ENCODE measurements around the gene EFNB1. TPM values are rescaled to one million over a fixed set of nuclear protein-coding genes. Genes with fewer than 3 reads are reported as not detected.

The EFNB1 gene
- total and polyA plus RNA-seq, 9 of the 15 experiments (the other 6 are each of a cell fraction or from before 2014, with no cell fraction given): 0.01 to 2.1 (median 0.99) TPM; not detected in 1

DNA sequence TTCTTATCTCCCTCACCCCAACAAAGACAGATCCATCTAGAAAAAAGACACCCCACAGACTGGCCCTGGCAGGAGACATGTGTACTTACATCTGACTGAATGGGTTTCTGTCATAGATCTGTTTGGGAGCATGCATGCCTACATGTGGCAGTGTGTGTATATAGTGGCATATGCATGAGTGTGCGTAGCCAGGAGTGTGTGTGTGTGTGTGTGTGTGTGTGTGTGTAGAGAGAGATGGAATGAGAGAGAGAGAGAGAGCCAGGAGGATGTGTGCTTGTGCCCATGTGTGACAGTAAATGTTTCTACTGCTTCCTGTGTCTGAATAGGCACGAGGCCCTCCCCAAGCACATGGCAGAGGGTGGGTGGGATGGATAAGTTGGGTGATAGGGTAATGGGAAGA lies 37.1 kb downstream of the EFNB1 start:
- Histone ChIP-seq H2AFZ (ENCODE audit: low read depth, low read length) (no peak overlapping the region), H3K27me3 (ENCODE audit: control insufficient read depth in 2 of 2, insufficient read depth in 2 of 2, low read length in 2 of 2) (no peaks in the 10 kb centered on the region), H3K4me1 (replicated peaks in 1 of 2; ENCODE audit: control insufficient read depth in 2 of 2, insufficient read depth in 2 of 2, low read length in 2 of 2) (no peaks in the 10 kb centered on the region), H3K27ac (ENCODE audit: extremely low read depth, low read depth, low read length) (no peak overlapping the region), H4K20me1 (replicated peaks; ENCODE audit: control insufficient read depth, insufficient read depth, low read length) (no peaks in the 10 kb centered on the region), H3K79me2 (ENCODE audit: control insufficient read depth, insufficient read depth, low read length) (no peaks in the 10 kb centered on the region), H3K9ac (ENCODE audit: insufficient read depth in 1 of 2, low read depth in 2 of 2, low read length in 2 of 2) (no peak overlapping the region), H3K9me1 (ENCODE audit: control insufficient read depth, insufficient read depth, low read length) (no peaks in the 10 kb centered on the region), H3K9me3 (replicated peaks; ENCODE audit: control insufficient read depth, insufficient read depth, low read depth, low read length) (no peaks in the 10 kb centered on the region), H3K36me3 (ENCODE audit: control insufficient read depth, insufficient read depth, low read length) (no peaks in the 10 kb centered on the region), H3K4me2 (ENCODE audit: insufficient read depth, low read length) (no peak overlapping the region), H3K4me3 (no peak overlapping the region)
- 17% methylated on average over 2 of the region's 2 CpGs for WGBS (ENCODE audit: insufficient coverage, low coverage, missing lambda C conversion rate)
- intact Hi-C loops (cut with micrococcal nuclease) (no loop called here), in situ Hi-C loops (cut with MboI) (no loop called here)
- TF ChIP-seq, protein P1, sequence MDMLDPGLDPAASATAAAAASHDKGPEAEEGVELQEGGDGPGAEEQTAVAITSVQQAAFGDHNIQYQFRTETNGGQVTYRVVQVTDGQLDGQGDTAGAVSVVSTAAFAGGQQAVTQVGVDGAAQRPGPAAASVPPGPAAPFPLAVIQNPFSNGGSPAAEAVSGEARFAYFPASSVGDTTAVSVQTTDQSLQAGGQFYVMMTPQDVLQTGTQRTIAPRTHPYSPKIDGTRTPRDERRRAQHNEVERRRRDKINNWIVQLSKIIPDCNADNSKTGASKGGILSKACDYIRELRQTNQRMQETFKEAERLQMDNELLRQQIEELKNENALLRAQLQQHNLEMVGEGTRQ (CRISPR knock-in tag; IDR thresholded peaks at IDR 0.05): no peak
- TF ChIP-seq, protein P2, sequence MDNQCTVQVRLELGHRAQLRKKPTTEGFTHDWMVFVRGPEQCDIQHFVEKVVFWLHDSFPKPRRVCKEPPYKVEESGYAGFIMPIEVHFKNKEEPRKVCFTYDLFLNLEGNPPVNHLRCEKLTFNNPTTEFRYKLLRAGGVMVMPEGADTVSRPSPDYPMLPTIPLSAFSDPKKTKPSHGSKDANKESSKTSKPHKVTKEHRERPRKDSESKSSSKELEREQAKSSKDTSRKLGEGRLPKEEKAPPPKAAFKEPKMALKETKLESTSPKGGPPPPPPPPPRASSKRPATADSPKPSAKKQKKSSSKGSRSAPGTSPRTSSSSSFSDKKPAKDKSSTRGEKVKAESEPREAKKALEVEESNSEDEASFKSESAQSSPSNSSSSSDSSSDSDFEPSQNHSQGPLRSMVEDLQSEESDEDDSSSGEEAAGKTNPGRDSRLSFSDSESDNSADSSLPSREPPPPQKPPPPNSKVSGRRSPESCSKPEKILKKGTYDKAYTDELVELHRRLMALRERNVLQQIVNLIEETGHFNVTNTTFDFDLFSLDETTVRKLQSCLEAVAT (IDR thresholded peaks at IDR 0.05): no peak
- TF ChIP-seq ETV1 (tag; conservative IDR thresholded peaks at IDR 0.05; ENCODE audit: low read depth): no peak
- DNase-seq (ENCODE audit: extremely low read depth in 1 of 4, low spot score in 3 of 4) (no peak), FAIRE-seq (no peak), ATAC-seq (no peak)
- ChIA-PET POLR2A (no interaction called here), CTCF (ENCODE audit: low intra/inter-chr PET ratio) (no interaction called here)
- BruUV-seq (replicated peaks): no TSS peak

Data from K562 (cell line).